CD4-positive, alpha-beta T cell (primary cell): ENCODE results near the gene CLEC16A. TPM values are rescaled to one million over a fixed set of nuclear protein-coding genes. Genes with fewer than 3 reads are reported as not detected.

Experiments used
- ATAC-seq: fragments of 200-7000 bp; cut with Tn5 transposase; one replicate; pipeline ENCODE4 v1.10.0; 2022; ENCODE audit warnings: mild to moderate bottlenecking; ENCODE audit not compliant: poor library complexity
- CTCF ChIA-PET: fragments of 350-600 bp; sonication (Branson Sonifier 250); formaldehyde crosslinking; loops from one replicate; lab custom pipeline; 2021; ENCODE audit warnings: antibody characterized with exemption, inconsistent platforms; lab: Charles Lee
- POLR2A ChIA-PET: fragments of 350-600 bp; sonication (Branson Sonifier 250); formaldehyde crosslinking; loops from one replicate; lab custom pipeline; 2021; ENCODE audit warnings: antibody characterized with exemption, inconsistent platforms; lab: Charles Lee
- DNase-seq, 14 experiments: peaks; one replicate each; pipeline ENCODE4 v3.0.0-alpha.2; 2013 to 2020; ENCODE audit warnings: mixed read lengths in 2 of 14
- H3K27ac ChIP-seq, 2 donors: one replicate each; pipeline versions ENCODE4 v1.5.1 to v1.7.0; 2013; ENCODE audit warnings: low read length in 2 of 2, low read depth in 1 of 2, mild to moderate bottlenecking in 1 of 2
- H3K27me3 ChIP-seq, 2 experiments: 1 replicate in 1 of 2; 2 replicates in 1 of 2; pipeline versions ENCODE4 v1.6.1 to v1.7.0; 2013; ENCODE audit warnings: low read length in 2 of 2, control low read depth in 1 of 2, mild to moderate bottlenecking in 1 of 2, moderate library complexity in 1 of 2; ENCODE audit not compliant: insufficient read depth in 2 of 2, control insufficient read depth in 1 of 2
- H3K36me3 ChIP-seq: one replicate; pipeline ENCODE4 v1.6.1; 2013; ENCODE audit warnings: low read length, control low read depth; ENCODE audit not compliant: insufficient read depth
- H3K4me1 ChIP-seq: one replicate; pipeline ENCODE4 v1.6.1; 2013; ENCODE audit warnings: low read length, control low read depth; ENCODE audit not compliant: insufficient read depth
- H3K4me3 ChIP-seq: one replicate; pipeline ENCODE4 v1.5.1; 2013; ENCODE audit warnings: mild to moderate bottlenecking, low read length, moderate library complexity
- H3K9me3 ChIP-seq, 2 experiments: 1 replicate in 1 of 2; 2 replicates in 1 of 2; pipeline versions ENCODE4 v1.6.1 to v1.7.0; 2013; ENCODE audit warnings: low read length in 2 of 2, mild to moderate bottlenecking in 2 of 2, control low read depth in 1 of 2, moderate library complexity in 1 of 2; ENCODE audit not compliant: control insufficient read depth in 1 of 2, insufficient read depth in 1 of 2
- H3K27ac Mint-ChIP-seq: one replicate; pipeline ENCODE4 v1.8.0; 2020; ENCODE audit warnings: mixed read lengths
- H3K27me3 Mint-ChIP-seq: one replicate; pipeline ENCODE4 v1.8.0; 2021; ENCODE audit warnings: mixed read lengths
- H3K36me3 Mint-ChIP-seq: one replicate; pipeline ENCODE4 v1.8.0; 2021; ENCODE audit warnings: low read depth, mixed read lengths
- H3K4me1 Mint-ChIP-seq: one replicate; pipeline ENCODE4 v1.8.0; 2021; ENCODE audit warnings: low read depth, mixed read lengths
- H3K4me3 Mint-ChIP-seq: one replicate; pipeline ENCODE4 v1.8.0; 2020; ENCODE audit warnings: mild to moderate bottlenecking, mixed read lengths
- H3K9me3 Mint-ChIP-seq: one replicate; pipeline ENCODE4 v1.8.0; 2020; ENCODE audit warnings: mixed read lengths
- intact Hi-C, 2 experiments: fragments of 100-400 bp; cut with DNase I in 1 of 2; cut with micrococcal nuclease in 1 of 2; formaldehyde crosslinking; loops; one replicate each; pipeline versions ENCODE4 v1.15.1 to v1.9.0; 2023 to 2025; cut with DNase I, micrococcal nuclease
- total RNA-seq, 174 experiments: library from RNA in 2 of 174; stranded (reverse) in 2 of 174; gene quantifications; one replicate each; pipeline ENCODE4 v1.2.3 and lab custom pipeline; 2021 to 2026
- TF ChIP-seq, protein P1 (sequence below): fragments of 200-600 bp; IDR thresholded peaks from one replicate; pipeline ENCODE4 v1.8.0; 2022; ENCODE audit warnings: antibody characterized with exemption, mild to moderate bottlenecking

Gene CLEC16A
- total RNA-seq, 2 experiments from 2014 or later: 21.7 to 22.7 TPM

DNA sequence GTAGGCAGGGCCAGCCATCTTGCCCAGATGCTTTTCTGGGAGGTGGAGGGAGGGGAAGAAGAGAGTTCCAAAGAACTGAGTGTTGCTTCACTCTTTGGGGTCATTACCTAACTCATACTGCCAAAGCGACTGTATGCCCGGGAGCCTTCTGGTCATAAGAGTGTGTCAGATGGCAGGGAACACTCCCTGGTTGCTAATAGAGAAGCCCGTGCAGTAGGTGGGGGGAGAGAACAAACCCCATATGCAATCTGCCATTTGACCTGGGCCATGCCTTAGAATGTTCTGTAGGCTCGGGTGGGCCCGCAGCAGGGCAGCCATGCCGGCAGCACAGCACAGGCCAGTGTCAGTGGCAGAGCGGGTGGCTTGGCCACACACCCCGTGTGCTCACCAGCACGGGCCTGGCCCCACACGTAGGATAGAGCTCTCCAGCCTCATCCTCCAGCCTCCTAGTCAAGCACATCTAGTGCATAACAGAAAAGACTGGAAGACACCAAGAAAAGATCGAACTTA, 191.2 kb downstream of the CLEC16A start:
- Mint-ChIP-seq H3K4me3 (no peak overlapping the region), H3K36me3 (peaks cover 18% of the 10 kb centered on the region), H3K27me3 (no peaks in the 10 kb centered on the region), H3K27ac (no peak overlapping the region), H3K9me3 (no peaks in the 10 kb centered on the region), H3K4me1 (peaks cover 49% of the 10 kb centered on the region)
- intact Hi-C loops: no loop called here
- H3K4me1 ChIP-seq: peaks cover 17% of the 10 kb centered on the region
- ATAC-seq: no peak
- CTCF ChIA-PET: no interaction called here
- H3K9me3 ChIP-seq: no peaks in the 10 kb centered on the region
- H3K4me3 ChIP-seq: no peak overlapping the region
- H3K27ac ChIP-seq: no peak overlapping the region
- H3K27me3 ChIP-seq: no peaks in the 10 kb centered on the region
- POLR2A ChIA-PET: no interaction called here
- TF ChIP-seq, protein P1, sequence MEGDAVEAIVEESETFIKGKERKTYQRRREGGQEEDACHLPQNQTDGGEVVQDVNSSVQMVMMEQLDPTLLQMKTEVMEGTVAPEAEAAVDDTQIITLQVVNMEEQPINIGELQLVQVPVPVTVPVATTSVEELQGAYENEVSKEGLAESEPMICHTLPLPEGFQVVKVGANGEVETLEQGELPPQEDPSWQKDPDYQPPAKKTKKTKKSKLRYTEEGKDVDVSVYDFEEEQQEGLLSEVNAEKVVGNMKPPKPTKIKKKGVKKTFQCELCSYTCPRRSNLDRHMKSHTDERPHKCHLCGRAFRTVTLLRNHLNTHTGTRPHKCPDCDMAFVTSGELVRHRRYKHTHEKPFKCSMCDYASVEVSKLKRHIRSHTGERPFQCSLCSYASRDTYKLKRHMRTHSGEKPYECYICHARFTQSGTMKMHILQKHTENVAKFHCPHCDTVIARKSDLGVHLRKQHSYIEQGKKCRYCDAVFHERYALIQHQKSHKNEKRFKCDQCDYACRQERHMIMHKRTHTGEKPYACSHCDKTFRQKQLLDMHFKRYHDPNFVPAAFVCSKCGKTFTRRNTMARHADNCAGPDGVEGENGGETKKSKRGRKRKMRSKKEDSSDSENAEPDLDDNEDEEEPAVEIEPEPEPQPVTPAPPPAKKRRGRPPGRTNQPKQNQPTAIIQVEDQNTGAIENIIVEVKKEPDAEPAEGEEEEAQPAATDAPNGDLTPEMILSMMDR: no peak
- no peak for DNase-seq
- peaks cover 13% of the 10 kb centered on the region for H3K36me3 ChIP-seq

DNA sequence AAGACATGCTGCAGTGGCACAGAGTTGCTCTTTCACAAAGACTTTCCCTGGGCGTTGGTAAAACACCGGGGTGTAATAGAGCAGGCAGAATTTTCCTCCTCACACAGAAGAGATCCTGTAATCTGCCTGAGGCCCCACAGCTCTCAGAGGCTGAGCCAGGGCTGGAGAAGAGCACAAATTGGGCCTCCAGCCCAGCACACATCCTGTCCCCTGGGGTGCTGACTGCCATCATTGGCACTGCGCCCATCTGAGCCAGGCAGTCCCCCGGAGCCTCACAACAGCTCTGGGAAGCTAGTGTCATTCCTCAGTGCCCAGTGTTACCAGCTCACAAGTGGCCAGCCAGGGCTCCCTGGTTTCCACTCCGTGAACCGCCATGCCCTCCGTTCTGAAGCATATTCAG, 192.2 kb downstream of the CLEC16A start:
- Mint-ChIP-seq H3K9me3 (no peaks in the 10 kb centered on the region), H3K4me1 (peaks cover 53% of the 10 kb centered on the region), H3K4me3 (no peak overlapping the region), H3K27me3 (no peaks in the 10 kb centered on the region), H3K36me3 (peaks cover 17% of the 10 kb centered on the region), H3K27ac (no peak overlapping the region)
- ChIA-PET POLR2A (no interaction called here), CTCF (no interaction called here)
- Histone ChIP-seq H3K4me1 (peaks cover 20% of the 10 kb centered on the region), H3K36me3 (peaks cover 13% of the 10 kb centered on the region), H3K4me3 (no peak overlapping the region), H3K27me3 (no peaks in the 10 kb centered on the region), H3K27ac (no peak overlapping the region), H3K9me3 (no peaks in the 10 kb centered on the region)
- intact Hi-C loops: no loop called here
- DNase-seq (no peak), ATAC-seq (no peak)
- TF ChIP-seq, protein P1: no peak

DNA sequence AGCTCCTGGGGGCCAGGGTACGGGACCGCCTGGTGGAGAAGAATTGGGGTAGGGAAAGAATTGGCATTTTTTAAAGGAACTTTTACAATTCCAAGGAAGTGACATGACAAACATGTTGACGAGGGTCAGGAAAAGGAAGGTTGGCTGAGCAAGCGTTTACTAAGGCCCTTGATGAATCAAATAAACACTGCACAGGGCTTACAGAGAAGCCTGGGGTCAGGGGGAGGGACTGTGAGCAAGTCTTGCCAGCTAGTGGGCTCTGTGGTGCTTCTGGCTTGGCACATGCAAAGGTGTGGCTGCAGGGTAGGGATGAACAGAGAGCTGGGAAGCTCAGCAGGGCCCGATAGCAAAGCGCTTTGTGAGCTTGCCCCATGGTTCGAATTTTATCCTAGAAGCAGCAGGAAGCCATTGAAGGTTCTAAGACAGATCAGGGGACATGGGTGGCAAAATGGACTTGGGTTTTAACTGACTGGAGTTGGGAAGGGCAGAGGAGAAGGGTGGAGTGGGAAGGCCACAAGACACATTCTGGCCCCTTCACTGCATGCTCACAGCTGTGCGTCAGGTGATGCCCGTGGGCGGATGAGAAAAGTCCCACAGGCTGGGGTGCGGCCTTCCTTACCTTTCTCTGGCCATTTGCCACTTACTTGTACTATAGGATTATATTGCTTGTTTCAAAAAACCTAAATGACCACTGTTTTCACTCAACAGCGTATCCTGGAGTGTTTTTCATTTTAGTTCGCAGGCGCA, 193.8 kb downstream of the CLEC16A start:
- H3K9me3 Mint-ChIP-seq: no peaks in the 10 kb centered on the region
- H3K4me1 Mint-ChIP-seq: peaks cover 40% of the 10 kb centered on the region
- TF ChIP-seq, protein P1: no peak
- no peak overlapping the region for H3K4me3 ChIP-seq
- no peaks in the 10 kb centered on the region for H3K27me3 Mint-ChIP-seq
- no peak overlapping the region for H3K4me3 Mint-ChIP-seq
- ATAC-seq: no peak
- no peak for DNase-seq
- ChIA-PET CTCF (no interaction called here), POLR2A (no interaction called here)
- peaks cover 13% of the 10 kb centered on the region for H3K36me3 Mint-ChIP-seq
- H3K36me3 ChIP-seq: peaks cover 13% of the 10 kb centered on the region
- peaks cover 20% of the 10 kb centered on the region for H3K4me1 ChIP-seq
- H3K27me3 ChIP-seq: no peaks in the 10 kb centered on the region
- intact Hi-C loops: no loop called here
- H3K9me3 ChIP-seq: no peaks in the 10 kb centered on the region
- no peak overlapping the region for H3K27ac ChIP-seq
- H3K27ac Mint-ChIP-seq: no peak overlapping the region
